Naive thymus-derived CD4-positive, alpha-beta T cell (primary cell): ENCODE measurements around the gene ZCCHC2. TPM values are rescaled to one million over a fixed set of nuclear protein-coding genes. Genes with fewer than 3 reads are reported as not detected.

ENCODE experiments used
- ATAC-seq: fragments of 150-1000 bp; cut with Tn5 transposase; 2 replicates; pipeline ENCODE4 v1.10.0; 2021; ENCODE audit warnings: mild to moderate bottlenecking, moderate library complexity
- CTCF ChIA-PET: fragments of 350-600 bp; sonication (Branson Sonifier 250); formaldehyde crosslinking; loops from one replicate; lab custom pipeline; 2021; ENCODE audit warnings: antibody characterized with exemption; lab: Charles Lee
- POLR2A ChIA-PET: fragments of 350-600 bp; sonication (Branson Sonifier 250); formaldehyde crosslinking; loops from one replicate; lab custom pipeline; 2021; ENCODE audit warnings: antibody characterized with exemption, inconsistent platforms; lab: Charles Lee
- DNase-seq, 9 donors: peaks; one replicate each; pipeline versions ENCODE4 v3.0.0 to v3.0.0-alpha.2; 2020 to 2022; ENCODE audit warnings: mixed read lengths in 1 of 9
- H3K27ac ChIP-seq: one replicate; pipeline ENCODE4 v1.7.0; 2013; ENCODE audit warnings: mild to moderate bottlenecking, low read depth, low read length, moderate library complexity
- H3K27me3 ChIP-seq, 2 donors: one replicate each; pipeline ENCODE4 v1.7.0; 2013; ENCODE audit warnings: low read length in 2 of 2, mild to moderate bottlenecking in 2 of 2, moderate library complexity in 2 of 2; ENCODE audit not compliant: control insufficient read depth in 2 of 2, insufficient read depth in 2 of 2
- H3K36me3 ChIP-seq, 3 experiments: 1 replicate in 2 of 3; 2 replicates in 1 of 3; pipeline ENCODE4 v1.7.0; 2013; ENCODE audit warnings: low read length in 3 of 3, mild to moderate bottlenecking in 3 of 3, moderate library complexity in 1 of 3; ENCODE audit not compliant: insufficient read depth in 3 of 3, control insufficient read depth in 2 of 3
- H3K4me1 ChIP-seq, 2 donors: one replicate each; pipeline ENCODE4 v1.7.0; 2013; ENCODE audit warnings: low read length in 2 of 2, mild to moderate bottlenecking in 2 of 2, moderate library complexity in 1 of 2; ENCODE audit not compliant: control insufficient read depth in 2 of 2, insufficient read depth in 2 of 2
- H3K4me3 ChIP-seq: 2 replicates; pipeline ENCODE4 v1.7.0; 2013; ENCODE audit warnings: mild to moderate bottlenecking, low read length
- H3K9me3 ChIP-seq, 3 experiments: 1 replicate in 2 of 3; 2 replicates in 1 of 3; pipeline ENCODE4 v1.7.0; 2013; ENCODE audit warnings: low read length in 3 of 3; ENCODE audit not compliant: control insufficient read depth in 2 of 3
- H3K27ac Mint-ChIP-seq, 9 donors: one replicate each; pipeline ENCODE4 v1.8.0; 2020 to 2022; ENCODE audit warnings: mixed read lengths in 9 of 9, mild to moderate bottlenecking in 8 of 9, moderate library complexity in 5 of 9, inconsistent platforms in 2 of 9
- H3K27me3 Mint-ChIP-seq, 5 donors: one replicate each; pipeline ENCODE4 v1.8.0; 2021 to 2022; ENCODE audit warnings: mixed read lengths in 5 of 5, mild to moderate bottlenecking in 1 of 5
- H3K36me3 Mint-ChIP-seq, 5 donors: one replicate each; pipeline ENCODE4 v1.8.0; 2020 to 2022; ENCODE audit warnings: mixed read lengths in 5 of 5, mild to moderate bottlenecking in 3 of 5, inconsistent platforms in 1 of 5
- H3K4me1 Mint-ChIP-seq, 7 donors: one replicate each; pipeline ENCODE4 v1.8.0; 2020 to 2022; ENCODE audit warnings: mixed read lengths in 7 of 7, mild to moderate bottlenecking in 3 of 7, inconsistent platforms in 1 of 7
- H3K4me3 Mint-ChIP-seq, 10 donors: one replicate each; pipeline ENCODE4 v1.8.0; 2020 to 2022; ENCODE audit warnings: mild to moderate bottlenecking in 10 of 10, mixed read lengths in 10 of 10, moderate library complexity in 6 of 10, inconsistent platforms in 2 of 10
- H3K9me3 Mint-ChIP-seq, 11 donors: one replicate each; pipeline ENCODE4 v1.8.0; 2020 to 2022; ENCODE audit warnings: mixed read lengths in 11 of 11, mild to moderate bottlenecking in 4 of 11, inconsistent platforms in 1 of 11, moderate library complexity in 1 of 11
- intact Hi-C, 2 donors: fragments of 100-400 bp; cut with micrococcal nuclease; formaldehyde crosslinking; loops; one replicate each; pipeline ENCODE4 v1.15.1; 2023
- polyA plus RNA-seq, 2 donors: library from polyadenylated mRNA; unstranded; fragments of 300-500 nt; fragmentation: Illumina TruSeq; gene quantifications; one replicate each; pipeline ENCODE4 v1.2.3, GENCODE V29; 2021
- total RNA-seq, 6 experiments: library from RNA in 5 of 6; stranded (reverse) in 5 of 6; gene quantifications; 1 replicate in 5 of 6; 2 replicates in 1 of 6; pipeline ENCODE4 v1.2.3 and lab custom pipeline; 2021 to 2026

Gene ZCCHC2
- total and polyA plus RNA-seq, 7 experiments from 2014 or later = 1.8 to 68.5 (median 54.5) TPM

DNA sequence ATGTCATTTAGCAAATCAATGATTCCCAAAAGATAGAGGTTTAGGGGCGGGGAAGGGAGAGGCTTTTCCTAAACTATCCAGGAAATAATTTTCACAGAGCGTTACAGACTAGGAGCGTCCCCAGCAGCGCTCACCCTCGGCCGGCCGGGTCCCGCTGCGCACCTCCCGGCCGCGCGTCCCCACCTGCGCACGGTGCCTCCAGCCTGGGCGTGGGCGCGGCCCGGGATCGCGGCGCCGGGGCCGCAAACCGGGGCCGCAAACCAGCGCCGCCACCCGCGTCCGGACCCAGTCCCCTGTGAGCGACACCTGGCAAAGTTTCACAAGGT is 684 bp upstream of the ZCCHC2 start:
- Mint-ChIP-seq H3K9me3 (peaks cover 0 to 3% (median 0%) of the 10 kb centered on the region in 11 donors), H3K4me3 (peak overlapping the region; percentile 89 to 98 (median 92)), H3K4me1 (peaks cover 21 to 38% (median 32%) of the 10 kb centered on the region in 7 donors), H3K27me3 (no peaks in the 10 kb centered on the region), H3K36me3 (peaks cover 0 to 32% (median 0%) of the 10 kb centered on the region in 5 donors), H3K27ac (peak overlapping the region; percentile 62 to 93 (median 89))
- H3K9me3 ChIP-seq = no peaks in the 10 kb centered on the region
- peak overlapping the region; percentile 78 for H3K4me3 ChIP-seq
- peak overlapping the region; percentile 82 for H3K27ac ChIP-seq
- H3K27me3 ChIP-seq = no peaks in the 10 kb centered on the region
- peaks cover 18 to 21% of the 10 kb centered on the region in 2 donors for H3K4me1 ChIP-seq
- ATAC-seq = peak; percentile 0
- H3K36me3 ChIP-seq = peaks cover 0 to 4% (median 0%) of the 10 kb centered on the region in 3 experiments
- CTCF ChIA-PET = interaction anchor here (1.0 to 2.0 kb wide), 2 partner anchors 97 to 101 kb away, joined by 3 to 13 read pairs; no protein-coding TSS in a partner anchor
- intact Hi-C loops = loop anchor here (1.0 to 10.0 kb wide), 12 partner anchors 16 to 1448 kb away; partner anchors contain the start of genes PIGN (in 2 of the 2), RELCH (in 2 of the 2), KDSR (in 1 of the 2) and PHLPP1 (in 1 of the 2)
- POLR2A ChIA-PET = interaction anchor here (0.7 to 3.2 kb wide), 12 partner anchors 8 to 900 kb away, joined by 3 to 31 read pairs (median 5); partner anchors contain the start of genes PHLPP1, PIGN, RELCH and VPS4B
- DNase-seq = no peak

- H3K4me3 ChIP-seq = no peak overlapping the region
- POLR2A ChIA-PET = interaction anchor here (1.0 to 3.2 kb wide), 9 partner anchors 10 to 899 kb away, joined by 4 to 31 read pairs (median 6); partner anchors contain the start of genes PHLPP1, PIGN, RELCH and VPS4B
- intact Hi-C loops = loop anchor here (1.0 to 10.0 kb wide), 9 partner anchors 192 to 899 kb away; partner anchors contain the start of genes BCL2 (in 1 of the 2), KDSR (in 1 of the 2), PHLPP1 (in 1 of the 2) and PIGN (in 1 of the 2)
- Mint-ChIP-seq H3K27ac (peak overlapping the region in 1 of 9 donors; percentile 89), H3K9me3 (peaks cover 0 to 1% (median 0%) of the 10 kb centered on the region in 11 donors), H3K4me1 (peaks cover 21 to 49% (median 41%) of the 10 kb centered on the region in 7 donors), H3K27me3 (no peaks in the 10 kb centered on the region), H3K4me3 (peak overlapping the region in 1 of 10 donors; percentile 98), H3K36me3 (peaks cover 0 to 23% (median 0%) of the 10 kb centered on the region in 5 donors)
- no peaks in the 10 kb centered on the region for H3K9me3 ChIP-seq
- DNase-seq = no peak
- H3K27me3 ChIP-seq = no peaks in the 10 kb centered on the region
- H3K27ac ChIP-seq = peak overlapping the region; percentile 82
- CTCF ChIA-PET = interaction anchor here (2.0 kb wide), 1 partner anchor 102 kb away, joined by 13 read pairs; no protein-coding TSS in a partner anchor
- no peak for ATAC-seq
- peaks cover 0 to 4% (median 0%) of the 10 kb centered on the region in 3 experiments for H3K36me3 ChIP-seq
- H3K4me1 ChIP-seq = peaks cover 23 to 29% of the 10 kb centered on the region in 2 donors
These were observed 397 bp downstream of the ZCCHC2 start for GRCh38 chr18:62523255-62523588.

- Histone ChIP-seq H3K4me3 (peak overlapping the region; percentile 81), H3K36me3 (peaks cover 0 to 4% (median 0%) of the 10 kb centered on the region in 3 experiments), H3K27me3 (no peaks in the 10 kb centered on the region), H3K9me3 (no peaks in the 10 kb centered on the region), H3K4me1 (peaks cover 23 to 29% of the 10 kb centered on the region in 2 donors), H3K27ac (peak overlapping the region; percentile 88)
- H3K4me1 Mint-ChIP-seq = peaks cover 23 to 54% (median 45%) of the 10 kb centered on the region in 7 donors
- H3K36me3 Mint-ChIP-seq = peaks cover 0 to 19% (median 0%) of the 10 kb centered on the region in 5 donors
- peak overlapping the region in 8 of 9 donors; percentile 86 to 97 (median 93) for H3K27ac Mint-ChIP-seq
- H3K9me3 Mint-ChIP-seq = peaks cover 0 to 1% (median 0%) of the 10 kb centered on the region in 11 donors
- ChIA-PET POLR2A (interaction anchor here (0.5 to 3.2 kb wide), 10 partner anchors 13 to 842 kb away, joined by 3 to 31 read pairs (median 5); partner anchors contain the start of genes PIGN and RELCH), CTCF (no interaction called here)
- no peaks in the 10 kb centered on the region for H3K27me3 Mint-ChIP-seq
- ATAC-seq (peak; percentile 4), DNase-seq (peak; percentile 48 to 69 (median 61))
- peak overlapping the region; percentile 91 to 98 (median 94) for H3K4me3 Mint-ChIP-seq
- intact Hi-C loops = loop anchor here (1.0 to 10.0 kb wide), 10 partner anchors 31 to 898 kb away; partner anchors contain the start of genes KDSR (in 2 of the 2), BCL2 (in 1 of the 2), PHLPP1 (in 1 of the 2) and PIGN (in 1 of the 2)
These were observed 1.0 kb downstream of the ZCCHC2 start for GRCh38 chr18:62523631-62524439.

GRCh38 chr18:62524440-62525200 is 1.8 kb downstream of the ZCCHC2 start:
- peak; percentile 55 to 71 (median 69) for DNase-seq
- H3K27me3 ChIP-seq = no peaks in the 10 kb centered on the region
- POLR2A ChIA-PET = interaction anchor here (0.5 to 1.9 kb wide), 7 partner anchors 18 to 841 kb away, joined by 3 to 16 read pairs (median 4); partner anchors contain the start of genes PIGN and RELCH
- peak overlapping the region; percentile 81 for H3K4me3 ChIP-seq
- no peaks in the 10 kb centered on the region for H3K9me3 ChIP-seq
- Mint-ChIP-seq H3K36me3 (peaks cover 0 to 19% (median 0%) of the 10 kb centered on the region in 5 donors), H3K9me3 (peaks cover 0 to 1% (median 0%) of the 10 kb centered on the region in 11 donors), H3K4me1 (peaks cover 28 to 62% (median 51%) of the 10 kb centered on the region in 7 donors), H3K27ac (peak overlapping the region; percentile 91 to 98 (median 97)), H3K4me3 (peak overlapping the region; percentile 91 to 98 (median 94)), H3K27me3 (no peaks in the 10 kb centered on the region)
- CTCF ChIA-PET = no interaction called here
- H3K27ac ChIP-seq = peak overlapping the region; percentile 88
- peaks cover 0 to 4% (median 0%) of the 10 kb centered on the region in 3 experiments for H3K36me3 ChIP-seq
- intact Hi-C loops = loop anchor here (2.0 to 10.0 kb wide), 6 partner anchors 30 to 842 kb away; partner anchors contain the start of genes KDSR (in 1 of the 2) and TNFRSF11A (in 1 of the 2)
- ATAC-seq = peak; percentile 15
- H3K4me1 ChIP-seq = peaks cover 27 to 29% of the 10 kb centered on the region in 2 donors

GRCh38 chr18:62525608-62526007 is 2.8 kb downstream of the ZCCHC2 start:
- Mint-ChIP-seq H3K4me1 (peaks cover 34 to 66% (median 53%) of the 10 kb centered on the region in 7 donors), H3K36me3 (peaks cover 0 to 18% (median 0%) of the 10 kb centered on the region in 5 donors), H3K4me3 (peak overlapping the region; percentile 91 to 98 (median 94)), H3K9me3 (peaks cover 0 to 1% (median 0%) of the 10 kb centered on the region in 11 donors), H3K27me3 (no peaks in the 10 kb centered on the region), H3K27ac (peak overlapping the region; percentile 91 to 98 (median 97))
- no peak for ATAC-seq
- H3K27ac ChIP-seq = peak overlapping the region; percentile 88
- H3K27me3 ChIP-seq = no peaks in the 10 kb centered on the region
- CTCF ChIA-PET = no interaction called here
- peak in 1 of 9 donors; percentile 6 for DNase-seq
- peaks cover 0 to 4% (median 0%) of the 10 kb centered on the region in 3 experiments for H3K36me3 ChIP-seq
- peak overlapping the region; percentile 81 for H3K4me3 ChIP-seq
- intact Hi-C loops = loop anchor here (1.0 to 10.0 kb wide), 11 partner anchors 29 to 1445 kb away; partner anchors contain the start of genes PIGN (in 2 of the 2), RELCH (in 2 of the 2), KDSR (in 1 of the 2) and SERPINB8 (in 1 of the 2)
- POLR2A ChIA-PET = interaction anchor here (1.8 to 2.8 kb wide), 3 partner anchors 19 to 840 kb away, joined by 6 to 18 read pairs (median 16); no protein-coding TSS in a partner anchor
- H3K9me3 ChIP-seq = no peaks in the 10 kb centered on the region
- peaks cover 24 to 35% of the 10 kb centered on the region in 2 donors for H3K4me1 ChIP-seq
